HG03039 (cell line): ENCODE results near the gene TEAD4.
A peak's percentile ranks its signal among the peaks of the same experiment; 100 is the strongest.

Experiments used
- ATAC-seq: cut with Tn5 transposase; IDR thresholded peaks from one replicate; pipeline ENCODE4 v1.9.1; 2021; ENCODE audit warnings: mild to moderate bottlenecking, moderate library complexity; ENCODE audit not compliant: unreplicated experiment

The TEAD4 gene

GRCh38 chr12:3028108-3028507 lies 68.9 kb downstream of the TEAD4 start:
- no peak for ATAC-seq

GRCh38 chr12:3030821-3031429 lies 71.7 kb downstream of the TEAD4 start:
- ATAC-seq, result no peak

DNA sequence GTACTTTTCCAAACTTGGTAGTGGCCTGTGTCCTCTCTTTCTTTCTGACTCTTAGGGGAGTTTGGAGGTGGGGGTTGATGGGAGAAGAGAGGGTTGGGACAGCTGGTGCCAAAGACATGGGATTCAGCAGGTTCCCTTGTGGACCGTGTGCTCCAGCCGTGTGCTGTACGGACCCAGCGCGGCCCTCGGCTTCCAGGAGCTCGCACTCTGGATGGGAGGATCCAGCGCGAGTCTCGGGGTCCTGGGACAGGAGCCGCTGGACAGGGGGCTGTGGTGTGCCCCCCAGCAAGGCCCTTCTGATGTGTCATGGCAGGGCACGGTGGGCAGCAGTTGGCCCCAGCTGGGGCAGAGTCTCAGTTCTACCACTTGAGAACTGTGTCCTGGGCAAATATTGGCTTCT lies 73.0 kb downstream of the TEAD4 start:
- ATAC-seq, result no peak

DNA sequence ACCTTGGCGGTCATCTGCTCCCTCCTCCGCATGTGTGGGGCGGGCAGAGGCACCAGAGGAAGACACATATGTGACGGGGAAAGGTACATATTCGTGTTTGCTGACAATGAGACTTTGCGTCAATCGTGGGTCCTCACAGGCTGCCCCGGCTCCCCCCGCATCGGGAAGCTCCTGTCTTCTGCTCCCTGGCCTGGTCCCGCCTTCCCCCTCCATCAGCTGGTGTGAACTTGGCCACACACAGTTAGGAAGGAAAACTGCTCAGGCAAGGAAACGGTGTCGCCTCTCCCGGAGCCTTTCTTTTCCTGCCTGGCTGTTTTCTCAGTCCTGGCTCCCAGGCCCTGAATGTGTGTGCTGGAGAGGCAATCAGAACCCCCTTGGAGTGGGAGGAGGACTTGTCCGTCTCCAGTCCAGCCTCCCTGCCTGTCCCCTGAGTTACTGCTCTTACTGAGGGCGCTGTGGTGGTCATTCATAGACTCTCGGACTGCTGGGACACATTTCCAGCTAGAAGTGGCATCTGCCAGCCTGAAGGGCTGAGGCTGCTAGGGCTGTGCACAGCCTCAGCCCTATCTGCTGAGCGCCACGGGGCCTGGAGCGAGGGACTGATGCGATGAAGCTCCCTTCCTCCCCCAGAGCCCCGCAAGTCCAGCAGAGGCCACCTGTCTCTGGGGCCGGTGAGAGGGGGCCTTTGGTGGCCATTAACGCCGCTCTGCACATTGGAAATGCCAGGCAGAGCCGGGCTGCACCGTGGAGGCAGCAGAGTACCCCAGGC lies 73.8 kb downstream of the TEAD4 start:
- no peak for ATAC-seq

GRCh38 chr12:3033539-3033867 lies 74.3 kb downstream of the TEAD4 start:
- ATAC-seq, result no peak

DNA sequence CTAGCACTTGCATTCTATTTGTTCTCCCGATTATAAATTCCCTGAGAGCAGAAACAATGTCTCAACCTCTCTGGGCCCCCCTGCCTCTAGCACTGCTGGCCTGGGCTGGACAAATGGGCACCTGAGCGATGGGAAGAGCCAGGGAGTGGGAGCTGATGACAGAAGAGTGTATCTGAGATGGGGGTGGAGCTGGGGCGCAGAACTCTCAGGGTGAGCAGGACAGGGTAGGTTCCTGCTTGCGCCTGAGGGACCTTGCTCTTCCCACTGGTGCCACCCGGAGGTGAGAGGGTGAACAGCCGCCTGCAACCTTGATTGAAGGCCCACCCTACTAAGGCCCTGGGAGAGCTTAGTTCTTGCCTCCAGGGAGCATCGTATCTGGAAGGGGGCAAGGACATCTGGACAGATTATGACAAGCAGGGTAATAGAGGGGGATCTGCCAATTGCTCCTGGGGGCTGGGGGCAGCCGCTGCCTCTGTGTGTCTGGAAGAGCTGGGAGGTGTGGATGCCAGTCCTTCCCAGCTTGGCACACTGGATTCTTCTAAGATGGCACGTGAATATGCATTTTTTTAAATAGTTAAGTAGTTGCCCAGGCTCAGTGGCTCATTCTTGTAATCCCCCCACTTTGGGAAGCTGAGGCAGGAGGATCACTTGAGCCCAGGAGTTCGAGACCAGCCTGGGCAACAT lies 75.0 kb downstream of the TEAD4 start:
- peak; percentile 62 for ATAC-seq

DNA sequence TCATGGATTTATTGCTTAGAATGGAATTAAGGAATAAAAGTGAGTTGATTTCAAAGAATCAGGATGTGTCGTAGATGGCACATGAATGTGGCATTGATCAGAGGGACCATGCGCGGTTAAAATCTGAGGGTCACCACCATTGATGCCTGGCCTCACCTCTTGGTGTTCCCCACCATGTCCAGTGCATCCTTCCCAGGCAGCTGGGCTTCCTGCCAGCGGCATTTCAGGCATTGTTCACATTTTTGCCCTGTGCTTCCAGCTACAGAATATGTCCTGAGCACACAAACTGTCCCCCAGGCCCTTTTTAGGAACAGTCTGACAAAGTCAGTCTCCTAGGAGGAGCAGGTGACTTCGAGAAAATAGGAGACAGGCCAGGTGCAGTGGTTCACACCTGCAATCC lies 76.0 kb downstream of the TEAD4 start:
- ATAC-seq, result no peak

DNA sequence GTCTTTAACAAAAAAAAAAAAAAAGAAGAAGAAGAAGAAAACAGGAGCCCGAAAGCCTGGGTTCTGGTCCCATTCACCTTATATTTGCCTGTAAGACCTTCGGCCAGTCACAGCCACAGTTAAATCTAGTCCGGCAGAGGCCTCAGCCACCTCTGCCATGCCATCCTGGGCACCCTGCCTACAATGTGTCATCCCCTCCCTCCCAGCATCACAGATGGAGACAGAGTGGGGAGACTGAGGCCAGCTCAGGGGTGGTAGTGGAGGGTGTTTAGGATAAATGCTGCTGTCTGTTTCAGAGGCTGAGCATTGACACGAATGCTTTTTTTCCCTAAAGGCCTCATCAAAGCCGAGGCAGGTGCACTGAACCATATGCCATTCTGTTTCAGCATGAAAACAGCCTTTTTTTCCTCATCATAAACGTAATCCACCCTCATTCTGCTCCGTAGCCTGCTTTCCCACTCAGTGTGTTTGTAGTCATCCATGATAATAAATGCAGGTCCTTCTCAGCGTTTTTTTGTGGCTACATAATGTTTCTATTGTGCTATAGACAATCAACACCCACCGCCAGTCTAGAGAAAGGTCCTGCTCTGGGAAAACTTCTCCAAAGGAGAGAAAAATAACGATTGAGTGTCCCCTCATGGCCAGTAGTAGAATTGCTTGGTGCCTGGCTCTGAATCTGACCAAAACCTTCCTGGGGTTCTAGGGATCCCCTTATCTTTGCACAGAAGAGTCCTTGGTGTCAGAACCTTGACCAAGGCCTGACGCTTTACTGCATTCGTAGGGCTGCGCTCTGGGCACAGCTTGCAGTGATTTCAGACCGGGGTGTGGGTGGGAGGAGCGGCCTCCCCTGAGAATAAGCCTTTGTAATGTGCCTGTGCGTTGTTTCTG lies 76.9 kb downstream of the TEAD4 start:
- no peak for ATAC-seq

DNA sequence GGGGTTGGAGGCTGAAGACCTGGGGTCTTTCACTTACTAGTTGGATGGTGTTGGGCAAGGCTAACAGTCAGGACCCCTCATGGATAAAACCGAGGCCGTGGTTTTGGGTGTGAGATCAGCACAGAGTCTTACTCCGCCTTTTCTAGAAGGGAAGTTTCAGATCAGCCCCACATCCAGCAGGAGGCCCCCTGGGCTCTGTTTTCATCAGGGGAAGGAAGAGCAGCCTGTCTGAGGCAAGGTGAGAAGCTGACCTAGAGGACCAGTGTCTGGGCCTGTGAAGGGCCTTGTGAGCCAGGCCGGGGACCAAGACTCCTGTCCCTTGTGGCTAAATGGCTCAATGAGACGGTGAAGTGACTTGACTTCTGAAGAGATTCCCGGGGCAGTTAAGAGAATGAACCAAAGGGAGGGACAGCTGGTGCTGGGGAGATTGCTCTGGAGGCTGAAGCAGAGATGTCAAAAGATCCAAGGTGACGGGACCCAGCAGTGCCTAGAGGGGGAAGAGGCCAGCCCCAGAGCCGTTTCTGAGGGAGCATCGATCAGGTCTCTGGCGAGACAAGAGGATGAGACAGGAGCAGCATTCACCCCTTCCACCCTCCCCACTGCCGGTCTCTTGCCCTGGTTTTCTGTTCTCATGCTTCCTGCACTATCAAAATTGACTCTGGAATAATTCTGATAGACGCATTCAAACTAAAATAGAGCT lies 77.9 kb downstream of the TEAD4 start:
- ATAC-seq, result no peak

DNA sequence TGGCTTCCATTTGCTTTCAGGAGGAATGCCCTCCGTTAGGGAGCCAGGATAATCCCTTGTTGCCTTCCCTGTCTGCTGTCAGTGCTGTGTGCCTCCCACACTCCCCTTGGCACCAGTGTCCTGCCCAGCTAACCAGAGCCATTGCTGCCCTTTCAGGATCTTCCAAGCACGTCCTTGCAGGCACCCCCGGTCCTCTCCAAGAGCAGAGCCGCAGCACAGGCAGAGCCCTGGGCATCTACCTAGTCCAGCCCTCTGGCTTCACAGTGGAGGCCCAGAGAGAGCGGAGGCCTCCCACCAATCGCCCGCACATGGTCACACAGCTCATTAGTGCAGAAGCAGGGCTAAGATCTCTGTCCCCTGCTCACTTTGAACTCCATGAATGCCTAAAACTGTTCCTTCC lies 79.0 kb downstream of the TEAD4 start:
- no peak for ATAC-seq

GRCh38 chr12:3038926-3039510 lies 79.8 kb downstream of the TEAD4 start:
- ATAC-seq, result no peak

DNA sequence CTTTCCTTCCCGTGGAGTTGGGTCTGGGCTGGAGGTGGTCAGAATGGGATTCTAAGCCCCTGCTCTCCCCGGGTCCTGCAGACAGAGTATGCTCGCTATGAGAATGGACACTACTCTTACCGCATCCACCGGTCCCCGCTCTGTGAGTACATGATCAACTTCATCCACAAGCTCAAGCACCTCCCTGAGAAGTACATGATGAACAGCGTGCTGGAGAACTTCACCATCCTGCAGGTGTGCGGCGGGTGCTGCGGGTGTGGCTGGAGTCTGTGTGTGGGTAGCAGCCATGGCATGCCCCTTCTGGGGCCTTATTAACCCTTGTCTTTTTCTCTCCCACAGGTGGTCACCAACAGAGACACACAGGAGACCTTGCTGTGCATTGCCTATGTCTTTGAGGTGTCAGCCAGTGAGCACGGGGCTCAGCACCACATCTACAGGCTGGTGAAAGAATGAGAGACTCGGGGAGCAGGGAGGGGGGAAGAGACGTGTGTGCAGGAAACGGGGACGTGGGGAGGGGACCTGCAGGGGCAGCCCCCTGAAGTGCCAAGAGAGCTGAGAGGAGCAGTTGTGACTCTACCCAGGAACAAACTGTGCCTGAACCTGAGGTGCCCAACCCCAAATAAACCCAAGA lies 80.9 kb downstream of the TEAD4 start:
- no peak for ATAC-seq

GRCh38 chr12:3040663-3041544 lies 81.7 kb downstream of the TEAD4 start:
- no peak for ATAC-seq

DNA sequence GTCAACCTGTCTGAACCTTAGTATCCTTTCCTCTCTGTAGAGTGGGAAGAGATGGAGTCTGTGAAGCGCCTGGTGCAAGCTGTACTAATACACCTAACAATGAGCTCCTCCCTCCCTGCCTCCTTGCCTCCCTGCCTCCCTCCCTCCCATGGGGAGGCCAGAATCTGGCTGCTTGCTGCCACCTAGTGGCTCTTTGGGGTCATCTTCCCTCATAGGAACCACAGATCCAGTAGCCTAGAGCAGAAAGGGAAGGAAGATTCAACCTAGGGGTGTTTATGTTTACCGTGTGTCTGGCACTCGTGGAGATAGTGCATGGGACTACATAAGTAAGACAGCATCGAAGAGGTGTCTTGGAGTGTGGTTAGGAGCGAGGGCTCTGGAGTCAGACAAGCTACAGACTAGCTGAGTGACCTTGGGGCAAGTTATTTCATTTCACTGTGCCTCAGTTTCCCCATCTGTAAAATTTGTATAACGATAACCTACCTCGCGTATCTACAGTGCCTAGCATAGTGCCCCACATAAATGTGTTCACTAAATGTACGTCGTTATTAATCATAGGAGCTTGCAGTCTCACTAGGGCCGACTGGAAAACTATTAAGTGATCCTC lies 82.5 kb downstream of the TEAD4 start:
- ATAC-seq, result no peak

- ATAC-seq, result no peak
These were observed 83.2 kb downstream of the TEAD4 start for GRCh38 chr12:3042394-3042793.

DNA sequence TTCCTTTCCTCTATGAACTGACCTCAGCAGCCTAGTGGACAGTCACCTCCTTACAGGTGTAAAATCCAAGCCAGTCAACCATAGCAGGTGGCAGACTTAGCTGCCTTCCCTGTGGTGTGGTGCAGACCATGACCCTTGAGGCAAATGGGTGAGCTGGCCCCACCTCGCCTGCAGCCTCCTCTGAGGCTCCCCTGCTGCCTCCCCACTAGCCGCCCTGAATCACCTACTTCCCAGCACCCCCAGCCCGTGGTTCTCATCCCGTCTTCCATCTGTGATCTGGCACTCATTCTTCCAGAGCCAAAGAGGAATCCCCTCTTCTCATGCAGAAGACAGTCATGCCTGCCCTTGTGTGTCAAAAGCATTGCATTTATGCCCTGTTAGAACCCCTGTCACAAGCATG lies 83.6 kb downstream of the TEAD4 start:
- no peak for ATAC-seq

DNA sequence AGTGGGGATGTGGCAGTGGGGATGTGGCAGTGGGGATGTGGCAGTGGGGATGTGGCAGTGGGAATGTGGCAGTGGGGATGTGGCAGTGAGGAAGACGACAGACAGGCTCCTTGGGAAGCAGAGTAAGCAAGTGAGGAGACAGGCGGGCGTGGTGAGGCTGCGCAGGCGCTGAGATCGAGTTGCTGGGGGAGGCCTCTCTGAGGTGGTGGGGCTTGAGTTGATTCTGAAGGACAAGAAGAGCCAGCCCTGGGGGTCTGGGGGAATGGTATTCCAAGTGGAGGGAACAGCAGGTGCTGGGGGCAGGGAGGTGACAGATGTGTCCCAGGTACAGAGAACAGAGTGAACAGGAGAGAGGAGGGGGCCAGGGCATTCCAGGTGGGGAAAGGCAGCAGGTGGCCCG lies 84.2 kb downstream of the TEAD4 start:
- ATAC-seq, result no peak

DNA sequence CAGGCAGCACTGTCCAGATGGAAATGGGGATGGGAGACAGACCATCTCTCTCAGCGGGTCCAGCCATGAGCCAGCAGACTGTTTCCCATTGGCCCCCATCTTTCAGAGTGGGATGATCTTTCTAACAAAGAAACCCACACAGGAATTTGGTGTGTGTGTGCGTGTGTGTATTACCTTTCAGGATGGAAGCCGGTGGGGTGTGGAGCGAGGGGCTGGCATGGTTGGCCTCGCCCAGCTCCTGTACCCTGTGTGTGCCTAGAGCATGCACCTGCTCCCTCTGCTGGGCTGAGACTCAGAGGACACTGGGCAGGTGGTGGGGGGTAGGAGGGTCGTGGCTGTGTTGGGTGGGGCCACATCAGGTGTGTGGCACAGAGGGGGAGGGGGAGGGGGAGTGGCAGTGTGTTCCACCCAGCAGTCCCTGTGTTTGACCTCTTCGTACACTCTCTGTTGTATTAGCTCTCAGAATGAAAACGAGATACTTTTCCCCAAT lies 85.0 kb downstream of the TEAD4 start:
- ATAC-seq, result no peak
